ENCODE data around the gene DRGX.

Gene DRGX

DNA sequence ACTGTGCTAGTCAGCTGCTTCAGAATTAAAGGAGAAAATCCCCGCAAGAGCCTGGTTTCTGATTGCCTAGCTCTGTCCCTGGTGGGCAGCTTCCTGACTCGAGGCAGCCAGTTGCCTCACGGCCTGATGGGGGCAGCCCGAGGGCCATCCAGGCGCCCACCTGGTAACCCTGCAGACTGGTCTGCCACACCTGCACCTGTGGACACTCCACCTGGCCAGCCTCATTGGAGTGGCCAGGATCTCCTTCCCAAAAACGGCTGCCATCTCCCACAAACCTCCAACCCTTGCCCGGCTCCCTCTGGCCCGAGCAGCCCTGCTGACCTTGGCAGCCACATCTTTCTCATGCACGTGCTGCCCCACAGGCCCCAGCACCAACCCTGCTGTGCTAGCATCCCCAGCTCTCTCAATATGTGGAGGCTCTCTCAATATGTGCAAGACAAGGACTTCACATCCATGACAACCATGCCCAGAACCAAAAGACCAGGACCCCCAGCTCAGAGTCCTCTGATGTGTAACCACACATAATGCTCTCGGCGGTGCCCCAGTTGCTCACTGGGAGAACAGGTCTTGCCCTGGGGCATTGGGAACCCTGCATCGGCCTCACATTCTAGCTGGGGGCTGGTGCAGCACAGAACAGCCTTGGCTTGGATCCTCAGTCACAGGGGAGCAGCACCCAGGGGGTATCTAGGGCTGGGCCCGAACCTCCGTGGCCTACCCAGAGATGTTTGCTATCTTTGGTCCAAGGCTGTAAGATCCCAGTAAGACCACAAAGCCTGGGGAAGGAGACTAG, 14.6 kb downstream of the DRGX start:
- DNase-seq: no peak

DNA sequence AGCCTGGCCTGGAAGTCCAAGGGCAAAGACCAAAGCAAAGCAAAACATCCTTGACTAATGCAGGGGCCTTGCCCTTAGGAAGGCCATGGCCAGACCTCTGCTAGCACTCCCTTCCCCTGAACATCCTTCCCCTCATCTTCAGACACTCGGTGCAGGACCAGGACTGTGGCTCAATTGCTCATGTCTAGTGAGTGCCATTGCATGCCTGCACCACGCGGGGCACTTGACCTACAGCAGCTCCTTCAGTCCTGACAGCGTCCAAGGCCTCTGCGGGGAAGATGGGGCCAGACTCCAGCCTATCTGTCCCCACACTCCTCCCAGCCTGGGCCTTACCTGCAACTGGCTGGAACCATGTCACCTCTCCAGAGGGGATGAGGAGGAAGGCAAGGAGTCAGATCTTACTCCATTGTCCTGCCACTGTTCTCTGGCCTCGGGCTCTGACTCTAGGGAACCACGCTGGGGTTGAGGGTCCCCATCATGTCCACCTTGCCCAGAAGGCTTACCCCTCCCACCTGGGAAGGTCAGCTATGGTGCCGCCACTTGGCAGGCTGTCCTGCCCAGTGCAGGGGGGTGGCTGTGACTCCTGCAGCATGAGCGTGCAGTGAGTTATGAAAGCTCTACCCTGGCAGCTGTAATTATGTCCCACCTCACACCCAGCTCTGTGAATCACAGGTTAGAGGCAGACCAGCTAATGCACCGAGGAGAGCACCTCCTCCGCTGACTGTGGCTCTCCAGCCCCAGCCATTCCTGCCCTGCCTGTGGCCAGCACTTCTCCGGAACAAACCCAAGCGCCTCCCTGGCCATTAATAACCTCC, 16.1 kb downstream of the DRGX start:
- no peak for DNase-seq

DNA sequence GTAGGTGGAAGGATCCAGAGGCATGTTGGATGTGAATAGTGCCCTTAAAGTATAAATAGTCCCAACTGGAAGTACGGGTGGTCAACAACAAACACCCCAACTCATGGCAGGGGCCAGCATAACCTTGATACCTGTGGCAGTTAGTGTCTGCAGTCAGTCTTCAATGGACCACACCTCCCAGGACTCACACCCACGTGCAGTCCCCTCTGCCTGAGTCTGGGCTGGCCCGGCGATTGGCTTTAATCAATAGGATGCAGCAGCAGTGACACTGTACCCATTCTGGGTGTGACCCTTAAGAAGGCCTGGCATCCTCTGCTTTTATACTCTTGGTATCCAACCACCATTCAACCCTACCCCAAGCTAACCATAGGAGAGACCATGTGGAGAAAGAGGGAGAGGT, 18.6 kb downstream of the DRGX start:
- DNase-seq: no peak

DNA sequence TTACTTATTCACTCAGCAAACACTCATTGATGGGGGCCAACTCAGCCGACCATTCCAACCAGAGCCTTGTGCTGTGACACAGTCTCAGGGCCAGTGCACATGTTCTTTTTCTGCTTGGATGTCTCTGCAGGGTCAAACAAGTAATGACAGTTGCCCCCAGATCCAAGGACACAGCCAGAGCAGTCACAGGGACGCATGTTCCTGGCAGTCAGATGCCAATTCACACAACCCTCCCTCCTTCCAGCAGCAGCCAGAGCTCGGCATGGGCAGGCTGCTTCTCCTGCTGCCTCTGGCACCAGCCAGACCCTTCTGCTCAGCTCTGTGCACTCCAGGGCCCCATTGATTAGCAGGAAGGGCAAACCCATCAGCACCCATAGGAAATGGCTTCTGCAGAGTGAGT, 20.3 kb downstream of the DRGX start:
- DNase-seq: no peak

DNA sequence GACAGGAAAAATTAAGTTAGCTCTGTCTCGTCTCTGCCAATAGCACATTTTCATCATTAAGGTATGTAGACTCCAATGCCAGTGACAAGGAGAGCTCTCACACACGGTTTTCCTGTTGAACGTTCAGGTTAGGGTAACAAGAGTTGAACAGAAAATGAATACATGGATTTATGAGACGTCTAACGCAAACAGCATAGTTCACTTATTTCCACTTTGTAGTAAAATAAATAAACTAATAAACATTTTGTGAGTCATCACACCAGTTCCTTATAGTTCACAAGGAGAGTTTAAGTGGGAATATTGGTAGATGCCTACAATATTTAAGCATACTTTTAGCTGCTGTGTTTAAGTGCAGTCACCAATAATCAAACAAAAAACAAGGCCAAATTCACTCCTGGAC, 21.1 kb downstream of the DRGX start:
- DNase-seq: no peak

DNA sequence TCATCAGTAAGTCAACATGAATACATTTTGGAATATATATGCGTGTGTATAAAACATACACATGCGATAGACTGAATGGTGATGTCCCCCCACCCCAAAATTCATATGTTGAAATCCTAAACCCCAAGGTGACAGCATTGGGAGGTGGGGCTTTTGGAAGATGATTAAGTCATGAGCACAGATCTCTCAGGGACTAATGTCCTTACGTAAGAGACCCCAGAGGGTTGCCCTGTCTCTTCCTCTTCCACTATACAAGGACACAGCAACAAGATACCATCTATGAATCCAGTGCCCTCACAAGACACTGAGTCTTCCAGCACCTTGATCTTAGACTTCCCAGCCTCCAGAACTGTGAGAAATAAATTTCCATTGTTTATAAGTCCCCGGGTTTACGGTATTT, 22.5 kb downstream of the DRGX start:
- no peak for DNase-seq

DNA sequence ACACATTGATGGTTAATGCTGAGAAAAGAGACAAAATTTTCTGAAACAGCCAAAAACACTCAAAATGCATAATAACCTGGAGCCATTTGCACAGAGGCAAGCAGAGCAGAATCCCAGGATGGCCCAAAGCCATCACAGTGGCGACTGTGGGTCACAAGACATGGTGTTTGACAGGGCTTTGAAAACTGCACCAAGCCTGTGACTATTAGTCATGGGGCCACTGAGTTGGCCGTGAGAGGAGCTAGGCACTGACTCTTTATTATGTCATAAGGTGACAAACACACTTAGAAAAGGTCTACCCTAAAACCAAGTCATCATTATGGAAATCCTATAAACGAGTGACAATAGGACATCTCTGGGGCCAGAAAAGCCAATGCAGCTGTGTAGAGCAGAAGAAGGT, 23.9 kb downstream of the DRGX start:
- DNase-seq: no peak

DNA sequence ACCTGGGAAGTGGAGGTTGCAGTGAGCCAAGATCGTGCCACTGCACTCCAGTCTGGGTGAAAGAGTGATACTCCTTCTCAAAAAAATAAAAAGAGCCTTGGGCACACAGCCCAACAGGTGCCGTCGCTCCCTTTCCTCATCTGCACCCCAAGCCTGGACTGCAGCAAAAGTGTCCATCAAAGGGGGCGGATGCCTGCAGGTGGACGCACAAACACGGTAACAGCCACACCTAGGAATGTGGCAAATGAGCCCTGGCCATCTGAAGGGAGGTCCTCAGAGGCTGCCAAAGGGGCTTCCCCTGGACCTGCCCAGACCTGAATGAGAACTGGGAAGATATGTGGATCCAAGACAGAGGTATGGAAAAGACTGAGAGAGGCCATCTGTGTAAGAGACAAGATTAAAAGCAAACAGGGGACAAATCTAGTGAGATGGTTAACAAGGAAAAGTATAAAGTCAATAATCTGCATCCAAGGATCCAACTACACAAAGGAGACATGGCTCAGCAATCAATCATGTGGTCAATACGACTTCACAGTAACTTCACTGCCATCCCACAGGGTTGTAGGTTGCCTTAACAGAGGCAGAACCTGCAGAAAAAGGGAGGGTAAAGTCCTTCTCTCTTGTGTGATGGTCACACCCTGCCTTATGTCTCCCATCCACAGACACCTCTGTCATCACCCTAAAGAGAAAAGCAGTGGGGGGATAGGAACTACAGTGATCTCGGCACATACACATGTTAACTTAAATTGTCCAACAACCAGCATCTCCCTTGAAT, 25.4 kb downstream of the DRGX start:
- no peak for DNase-seq

DNA sequence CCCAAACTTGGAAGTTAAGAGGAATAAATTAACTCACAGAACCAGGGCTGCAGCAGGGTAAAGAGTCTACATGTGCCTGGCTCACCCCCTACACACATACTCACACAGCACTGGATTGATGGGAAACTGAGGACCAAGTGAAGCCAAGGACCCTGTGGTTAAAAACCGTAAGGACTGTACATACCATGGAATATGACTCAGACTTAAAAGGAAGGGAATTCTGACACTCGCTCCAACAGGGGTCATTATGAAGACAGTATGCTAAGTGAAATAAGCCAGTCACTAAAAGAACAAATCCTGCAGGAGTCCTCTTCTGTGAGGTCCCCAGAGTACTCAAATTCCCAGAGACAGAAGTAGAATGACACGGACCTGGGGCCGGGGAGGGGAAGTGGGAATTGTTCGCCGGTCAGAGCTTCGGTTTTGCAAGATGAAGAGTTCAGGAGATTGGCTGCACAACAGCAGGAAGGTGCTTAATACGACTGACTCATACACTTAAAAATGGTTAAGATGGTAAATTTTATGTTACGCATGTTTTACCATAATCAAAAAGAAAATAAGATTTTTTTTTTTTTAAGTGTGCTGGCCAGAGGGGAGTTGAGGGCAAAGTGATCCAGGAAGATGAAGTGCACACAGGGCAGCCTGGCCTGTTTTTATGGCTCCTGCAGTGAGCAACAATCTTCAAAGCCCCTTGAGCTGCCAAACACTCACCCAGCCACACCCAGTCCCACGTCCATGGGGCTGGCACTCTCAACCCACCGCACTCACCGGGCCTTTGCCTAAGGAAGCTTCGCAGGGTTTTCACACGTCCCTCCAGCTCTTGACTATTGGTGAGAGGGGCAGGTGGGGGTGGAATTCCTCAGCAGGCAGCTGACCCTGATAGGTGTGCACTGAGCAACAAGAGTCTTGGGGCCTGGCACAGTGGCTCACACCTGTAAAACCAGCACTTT, 26.4 kb downstream of the DRGX start:
- no peak for DNase-seq

DNA sequence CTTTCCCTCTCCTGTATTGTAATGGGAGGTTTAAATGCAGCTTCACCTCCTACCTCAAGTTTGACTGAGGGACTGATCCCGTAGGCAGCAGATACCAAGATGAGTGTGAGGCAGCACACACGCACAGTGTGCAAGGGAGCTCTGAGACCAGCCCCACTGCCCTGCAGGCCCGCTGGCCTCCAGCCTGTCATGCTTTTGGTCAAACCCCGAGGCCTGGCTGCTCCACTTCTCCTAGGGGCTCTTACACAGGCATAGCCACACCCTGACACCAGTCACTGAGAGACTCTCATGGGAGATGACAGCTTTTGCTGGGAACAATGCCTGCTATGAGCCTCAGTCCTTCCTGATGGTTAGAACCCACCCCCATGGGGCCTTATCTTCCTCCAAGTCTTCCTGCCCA, 27.6 kb downstream of the DRGX start:
- DNase-seq: no peak

DNA sequence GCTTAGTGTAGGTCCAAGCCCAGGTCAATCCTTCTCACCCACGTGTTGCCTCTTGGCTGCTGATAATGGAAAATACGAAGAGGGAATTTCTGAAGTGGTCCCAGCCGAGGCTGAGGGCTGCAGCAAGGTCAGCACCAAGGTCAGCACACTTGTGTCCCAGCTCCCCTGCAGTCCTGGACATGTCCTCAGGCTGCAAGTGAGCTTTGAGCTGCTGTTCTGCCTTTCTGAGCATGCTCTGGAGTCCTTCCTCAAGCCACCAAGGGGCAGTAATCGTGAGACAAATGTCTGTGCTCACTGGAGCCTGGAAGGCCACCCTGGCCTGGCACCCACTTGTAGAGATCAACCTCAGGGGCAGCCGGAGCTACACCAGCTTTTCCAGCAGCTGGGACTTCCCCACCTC, 28.3 kb downstream of the DRGX start:
- DNase-seq: no peak

DNA sequence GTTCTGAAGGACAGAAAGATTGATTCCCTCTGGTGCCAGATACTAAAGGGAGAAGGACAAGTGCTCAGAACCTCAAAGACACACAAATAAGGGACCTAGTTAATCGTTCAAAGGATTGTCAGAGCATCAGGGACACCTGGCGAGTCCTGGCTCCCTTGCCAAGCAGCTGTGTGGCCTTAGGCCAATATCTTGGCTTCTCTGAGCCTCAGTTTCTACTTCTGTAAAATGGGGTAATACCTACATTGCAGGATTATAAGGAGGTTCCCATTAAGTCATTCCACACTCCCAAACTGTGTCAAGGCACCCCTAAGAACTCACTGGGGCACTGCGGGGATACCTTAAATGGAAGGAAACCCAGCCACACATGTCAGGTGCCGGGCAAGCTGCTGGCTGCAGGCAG, 29.4 kb downstream of the DRGX start:
- no peak for DNase-seq

DNA sequence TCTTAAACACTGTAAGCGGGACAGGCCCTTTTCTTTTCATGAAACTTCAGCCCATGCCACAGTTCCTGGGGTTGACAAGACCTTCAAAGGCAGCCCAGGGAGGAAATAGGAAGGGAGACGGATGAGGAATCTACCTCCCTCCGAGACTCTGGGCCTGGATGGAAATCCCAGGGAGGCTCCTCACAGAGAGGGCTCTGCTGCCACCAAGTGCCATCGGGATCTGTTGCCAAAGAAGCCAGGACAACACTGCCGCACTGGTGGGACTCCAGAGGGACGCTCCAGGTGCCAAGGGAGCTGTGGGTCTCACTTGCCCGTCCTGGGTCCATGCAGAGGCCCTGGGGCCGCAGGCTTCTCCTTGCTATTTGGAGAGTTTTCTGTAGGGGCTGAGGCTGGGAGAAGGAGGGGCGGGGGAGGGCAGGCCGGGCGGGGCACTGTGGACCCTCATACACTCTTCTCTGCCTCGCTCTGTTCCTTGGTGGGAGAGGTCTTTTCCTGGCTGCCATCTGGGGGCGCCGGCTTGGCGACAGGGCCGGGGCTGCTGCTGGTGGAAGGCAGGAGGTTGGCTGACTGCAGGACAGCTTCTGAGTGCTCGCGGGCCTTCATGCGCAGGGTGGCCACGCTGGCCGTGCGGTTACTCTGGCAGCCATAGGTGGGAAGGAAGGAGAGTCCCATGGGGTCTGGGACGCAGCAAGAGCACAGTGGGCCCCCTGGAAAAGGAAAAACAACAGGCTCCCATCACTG, 30.0 kb downstream of the DRGX start:
- no peak for DNase-seq

DNA sequence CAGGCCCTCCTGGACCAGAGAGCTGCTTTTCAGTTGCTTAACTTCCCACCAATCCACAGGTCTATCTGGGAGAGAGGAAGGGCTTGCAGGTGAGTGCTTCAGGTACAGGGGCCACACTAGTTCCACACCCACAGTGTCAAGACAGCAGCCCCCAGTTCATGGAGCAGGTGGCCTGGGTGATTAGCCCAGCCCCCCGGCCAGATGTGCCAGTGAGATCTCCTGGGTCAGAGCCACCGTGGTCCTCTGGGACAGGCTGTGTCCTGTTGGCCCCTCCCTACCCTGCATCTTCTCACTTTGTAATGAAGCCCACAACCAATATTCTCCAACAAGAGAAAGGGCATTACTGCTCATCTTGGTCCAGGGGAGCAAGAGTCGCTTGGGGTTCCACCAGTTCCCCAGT, 30.6 kb downstream of the DRGX start:
- DNase-seq: no peak

DNA sequence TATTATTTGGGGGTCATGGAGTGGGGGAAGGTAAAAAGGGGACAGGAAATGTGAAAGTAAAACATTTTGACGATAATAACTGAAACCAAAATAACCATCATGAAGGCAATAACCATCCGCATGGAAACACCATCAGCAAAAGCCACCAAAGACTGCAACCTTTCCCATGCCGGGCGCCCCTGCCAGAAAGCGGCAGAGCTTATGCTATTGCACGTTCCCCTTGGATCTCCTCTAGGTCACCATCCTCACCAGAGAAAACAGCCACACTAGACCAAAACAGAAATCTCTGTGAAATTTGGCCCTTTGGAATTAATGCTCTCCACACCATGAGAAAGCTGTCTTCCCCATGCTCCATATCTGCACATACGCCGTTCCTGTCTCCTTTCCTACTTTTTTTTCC, 31.1 kb downstream of the DRGX start:
- DNase-seq: no peak

DNA sequence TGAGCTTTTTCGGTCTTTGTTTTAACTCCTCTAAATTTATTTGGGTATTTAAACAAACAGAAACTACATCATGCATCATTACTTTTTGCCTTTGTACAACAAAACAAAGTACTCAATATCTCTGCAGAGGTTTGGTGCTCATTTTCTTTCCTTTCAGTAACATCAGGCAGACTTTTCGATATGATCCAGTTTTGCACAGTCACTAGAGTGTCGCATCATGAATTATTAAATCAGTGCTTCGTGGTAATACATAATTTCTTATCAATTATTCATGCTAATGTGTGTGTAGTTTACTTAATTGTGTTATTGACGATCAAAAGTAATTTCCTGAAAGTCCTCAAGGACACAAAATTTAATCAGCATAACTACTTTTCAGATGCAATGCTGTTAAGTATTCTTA, 31.8 kb downstream of the DRGX start:
- DNase-seq: no peak

DNA sequence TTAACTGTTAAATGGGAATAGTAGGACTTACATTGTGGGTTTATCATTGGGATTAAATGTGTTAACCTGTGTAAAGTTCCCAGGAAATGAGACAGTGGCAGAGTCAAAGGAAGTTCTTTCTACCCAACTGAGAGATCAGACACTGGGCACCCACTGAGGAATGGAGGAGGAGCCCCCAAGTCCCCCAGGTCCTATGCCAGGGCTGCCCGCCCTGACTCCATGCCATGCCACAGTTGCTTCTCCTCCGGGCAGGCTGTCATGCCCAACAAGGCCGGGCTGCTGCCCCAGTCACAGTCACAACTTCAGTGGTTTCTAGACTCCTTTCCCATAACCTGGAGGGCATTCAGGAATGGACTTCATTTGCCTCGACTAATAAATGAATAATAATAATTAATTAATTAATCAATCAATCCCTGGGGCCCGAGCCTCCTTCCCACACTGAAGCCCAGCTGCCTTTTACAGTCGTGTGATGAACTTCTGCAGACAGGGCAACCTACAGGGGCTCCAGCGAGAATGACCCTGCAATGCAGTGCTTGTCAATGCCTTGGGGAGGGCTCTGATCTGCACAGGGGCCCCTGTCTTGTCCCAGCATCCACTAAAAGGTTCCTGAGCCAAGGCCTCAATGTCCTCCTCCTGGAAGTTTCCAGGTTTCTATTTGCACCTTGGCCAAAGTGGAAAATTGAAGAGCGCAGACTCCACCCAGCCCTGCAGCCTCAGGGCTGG, 32.4 kb downstream of the DRGX start:
- no peak for DNase-seq

DNA sequence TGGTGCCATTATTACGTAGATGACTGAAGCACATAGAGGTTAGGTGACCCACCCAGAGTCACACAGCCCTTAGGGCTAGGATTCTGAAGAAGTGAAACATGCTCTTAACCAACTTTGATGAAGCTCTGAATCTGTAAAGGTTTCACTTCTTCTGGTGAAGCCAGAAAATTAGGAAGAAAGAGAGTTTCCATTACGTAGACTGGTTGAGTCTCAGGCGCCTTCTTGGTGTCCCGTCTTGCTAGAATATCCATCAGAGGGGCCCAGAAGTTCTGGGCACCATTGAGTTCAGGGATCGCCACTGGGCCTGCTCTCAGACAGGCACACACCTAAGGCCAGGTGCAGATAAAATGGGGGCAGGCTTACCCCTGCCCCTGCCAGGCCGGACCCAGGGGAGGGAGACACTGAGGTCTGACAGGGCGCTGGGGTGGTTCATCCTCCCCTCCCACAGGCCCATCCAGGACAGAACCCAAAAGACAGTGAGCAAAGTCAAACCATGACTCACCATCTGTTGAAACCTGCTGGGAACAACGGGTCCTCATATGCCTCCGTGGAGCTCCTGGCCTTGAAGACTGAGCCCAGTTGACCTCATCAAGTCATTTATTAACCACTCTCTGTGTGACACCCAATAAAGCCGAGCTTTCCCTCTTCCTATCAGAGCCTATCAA, 33.2 kb downstream of the DRGX start:
- DNase-seq: no peak

DNA sequence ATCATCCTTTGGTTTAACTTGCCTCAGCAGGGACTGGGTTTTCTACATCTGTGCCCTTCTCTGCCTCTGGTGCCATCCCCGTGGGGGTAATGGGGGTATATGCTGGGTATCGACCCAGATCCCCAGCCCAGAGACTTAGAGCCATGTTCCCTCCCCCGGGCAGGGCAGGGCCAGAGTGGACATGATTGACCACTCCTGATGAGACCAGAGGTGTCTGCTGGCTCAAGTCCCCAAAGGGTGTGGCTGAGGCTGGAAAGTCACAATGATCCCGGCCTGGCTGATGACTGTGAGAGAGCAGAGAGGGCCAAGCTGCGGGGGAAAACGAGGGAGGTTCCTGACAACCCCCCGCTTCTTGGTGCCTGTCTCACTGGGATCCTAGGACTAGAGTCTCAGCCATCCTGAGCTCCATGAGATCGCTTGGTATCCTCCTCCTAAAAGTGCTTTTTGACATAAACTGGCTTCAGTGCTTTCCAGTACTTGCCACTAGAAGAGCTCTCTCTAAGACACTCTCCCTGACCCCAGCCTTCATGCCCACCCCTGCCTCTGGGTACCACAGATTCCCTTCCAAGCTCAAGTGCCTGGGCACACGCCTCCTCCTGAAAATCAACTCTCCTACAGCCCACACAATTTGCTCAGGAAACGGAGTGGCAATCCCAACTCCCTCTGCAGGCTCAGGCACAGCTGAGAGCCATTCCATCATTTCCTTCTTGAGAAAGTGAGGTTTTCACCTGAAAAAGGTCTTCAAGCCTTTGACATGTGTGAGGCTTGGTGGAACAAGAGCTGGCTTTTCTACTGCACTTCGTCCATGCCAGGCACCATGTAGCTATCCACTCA, 33.9 kb downstream of the DRGX start:
- DNase-seq: no peak
